Colonic mucosa (tissue), 4 donors: ENCODE measurements around the gene TIMM23. TPM values are rescaled to one million over a fixed set of nuclear protein-coding genes. Genes with fewer than 3 reads are reported as not detected.

Source experiments
- DNase-seq: peaks from one replicate; pipeline ENCODE4 v3.0.0-alpha.2; 2020
- H3K27ac ChIP-seq: fragments of 200-600 bp; one replicate; pipeline ENCODE4 v1.8.0; 2021
- H3K27me3 ChIP-seq: fragments of 200-600 bp; one replicate; pipeline ENCODE4 v1.8.0; 2021
- H3K36me3 ChIP-seq: fragments of 200-600 bp; one replicate; pipeline ENCODE4 v1.8.0; 2021
- H3K4me1 ChIP-seq: fragments of 200-600 bp; one replicate; pipeline ENCODE4 v1.8.0; 2021; ENCODE audit warnings: mild to moderate bottlenecking
- H3K4me3 ChIP-seq: fragments of 200-600 bp; one replicate; pipeline ENCODE4 v1.8.0; 2021
- H3K9ac ChIP-seq, 2 donors: one replicate each; pipeline ENCODE4 v1.7.0; 2013; ENCODE audit warnings: control low read depth in 2 of 2, low read depth in 2 of 2, low read length in 2 of 2
- H3K9me3 ChIP-seq: fragments of 200-600 bp; one replicate; pipeline ENCODE4 v1.8.0; 2021
- CTCF ChIP-seq: fragments of 200-600 bp; IDR thresholded peaks from one replicate; pipeline ENCODE4 v1.8.0; 2022; ENCODE audit warnings: antibody characterized with exemption, mild to moderate bottlenecking
- intact Hi-C: fragments of 100-400 bp; cut with DNase I; formaldehyde crosslinking; loops from one replicate; pipeline ENCODE4 v1.14.1; 2022
- total RNA-seq, 2 donors: library from RNA; stranded (reverse); fragmentation: NEBNext Ultra II Directional in 1 of 2; extraction: Animal tissue kit (Norgen Biotek cat#: 25700) in 1 of 2; gene quantifications; one replicate each; pipeline ENCODE4 v1.2.1, GENCODE V29; 2021
- donor health status: healthy.
- donor health status: DM: no; HTN: no; CAD: no.
- donor health status: DM: no; HTN: no; CAD: no.

TIMM23 gene
- total RNA-seq, 2 donors from 2014 or later, result 42.8 to 73.1 TPM

GRCh38 chr10:46018453-46019176 lies 46.3 kb downstream of the TIMM23 start:
- Histone ChIP-seq H3K4me1 (no peaks in the 10 kb centered on the region), H3K4me3 (no peak overlapping the region), H3K9ac (no peak overlapping the region), H3K27ac (no peak overlapping the region), H3K9me3 (no peaks in the 10 kb centered on the region), H3K27me3 (no peaks in the 10 kb centered on the region), H3K36me3 (peaks cover 14% of the 10 kb centered on the region)
- TF ChIP-seq CTCF, result no peak
- DNase-seq, result no peak
- intact Hi-C loops, result no loop called here

- no peak for TF ChIP-seq CTCF
- Histone ChIP-seq H3K4me3 (no peak overlapping the region), H3K27me3 (no peaks in the 10 kb centered on the region), H3K9ac (no peak overlapping the region), H3K27ac (no peak overlapping the region), H3K9me3 (no peaks in the 10 kb centered on the region), H3K36me3 (peaks cover 13% of the 10 kb centered on the region), H3K4me1 (no peaks in the 10 kb centered on the region)
- intact Hi-C loops, result no loop called here
- no peak for DNase-seq
These were observed 46.9 kb downstream of the TIMM23 start for GRCh38 chr10:46019177-46019528.

GRCh38 chr10:46019569-46020343 lies 47.5 kb downstream of the TIMM23 start:
- intact Hi-C loops, result loop anchor here (10.0 kb wide), 1 partner anchor 45 kb away; the partner anchor contains the start of gene TIMM23
- Histone ChIP-seq H3K27ac (peak overlapping the region; percentile 12), H3K9ac (no peak overlapping the region), H3K27me3 (no peaks in the 10 kb centered on the region), H3K9me3 (no peaks in the 10 kb centered on the region), H3K4me1 (peaks cover 4% of the 10 kb centered on the region), H3K4me3 (no peak overlapping the region), H3K36me3 (peaks cover 7% of the 10 kb centered on the region)
- no peak for DNase-seq
- TF ChIP-seq CTCF, result no peak

- no peak overlapping the region for H3K9ac ChIP-seq
- H3K27ac ChIP-seq, result peak overlapping the region; percentile 12
- no peak for DNase-seq
- peaks cover 4% of the 10 kb centered on the region for H3K4me1 ChIP-seq
- no peak overlapping the region for H3K4me3 ChIP-seq
- peaks cover 4% of the 10 kb centered on the region for H3K36me3 ChIP-seq
- TF ChIP-seq CTCF, result no peak
- intact Hi-C loops, result loop anchor here (10.0 kb wide), 1 partner anchor 46 kb away; the partner anchor contains the start of gene TIMM23
- no peaks in the 10 kb centered on the region for H3K27me3 ChIP-seq
- H3K9me3 ChIP-seq, result no peaks in the 10 kb centered on the region
These were observed 48.0 kb downstream of the TIMM23 start for GRCh38 chr10:46020344-46020657.

GRCh38 chr10:46022978-46023702 lies 50.9 kb downstream of the TIMM23 start:
- peak; percentile 93 for DNase-seq
- Histone ChIP-seq H3K27me3 (no peaks in the 10 kb centered on the region), H3K27ac (peak overlapping the region; percentile 84), H3K4me3 (peak overlapping the region; percentile 57), H3K4me1 (peaks cover 6% of the 10 kb centered on the region), H3K36me3 (no peaks in the 10 kb centered on the region), H3K9me3 (no peaks in the 10 kb centered on the region), H3K9ac (peak overlapping the region; percentile 48 to 68)
- intact Hi-C loops, result loop anchor here (10.0 kb wide), 1 partner anchor 48 kb away; the partner anchor contains the start of gene TIMM23
- no peak for TF ChIP-seq CTCF
